Natural killer cell (primary cell): ENCODE results near the gene GYS2. TPM values are rescaled to one million over a fixed set of nuclear protein-coding genes. Genes with fewer than 3 reads are reported as not detected.

Experiments used
- ATAC-seq, 3 donors: fragments of 150-1000 bp in 2 of 3; fragments of 200-7000 bp in 1 of 3; cut with Tn5 transposase; 1 replicate in 1 of 3; 2 replicates in 2 of 3; pipeline ENCODE4 v1.10.0; 2021; ENCODE audit warnings: mild to moderate bottlenecking in 2 of 3, moderate library complexity in 2 of 3
- DNase-seq, 2 donors: peaks; one replicate each; pipeline versions ENCODE4 v3.0.0 to v3.0.0-alpha.2; 2013 to 2021; ENCODE audit warnings: mixed read lengths in 1 of 2
- H3K27ac ChIP-seq: one replicate; pipeline ENCODE4 v1.5.1; 2013; ENCODE audit warnings: mild to moderate bottlenecking, low read length
- H3K27me3 ChIP-seq: one replicate; pipeline ENCODE4 v1.6.1; 2013; ENCODE audit warnings: low read length; ENCODE audit not compliant: control insufficient read depth, insufficient read depth
- H3K36me3 ChIP-seq: one replicate; pipeline ENCODE4 v1.6.1; 2013; ENCODE audit warnings: low read length; ENCODE audit not compliant: control insufficient read depth, insufficient read depth
- H3K4me1 ChIP-seq: one replicate; pipeline ENCODE4 v1.6.1; 2013; ENCODE audit warnings: low read length; ENCODE audit not compliant: control insufficient read depth, insufficient read depth
- H3K4me3 ChIP-seq: one replicate; pipeline ENCODE4 v1.5.1; 2013; ENCODE audit warnings: low read length
- H3K9me3 ChIP-seq: one replicate; pipeline ENCODE4 v1.6.1; 2013; ENCODE audit warnings: low read length; ENCODE audit not compliant: control insufficient read depth, insufficient read depth
- H3K27ac Mint-ChIP-seq, 2 donors: one replicate each; pipeline ENCODE4 v1.8.0; 2022; ENCODE audit warnings: mild to moderate bottlenecking in 2 of 2, mixed read lengths in 2 of 2, moderate library complexity in 1 of 2
- H3K27me3 Mint-ChIP-seq, 2 donors: one replicate each; pipeline ENCODE4 v1.8.0; 2022; ENCODE audit warnings: low read depth in 2 of 2, mixed read lengths in 2 of 2
- H3K36me3 Mint-ChIP-seq: one replicate; pipeline ENCODE4 v1.8.0; 2022; ENCODE audit warnings: mixed read lengths
- H3K4me1 Mint-ChIP-seq, 2 donors: one replicate each; pipeline ENCODE4 v1.8.0; 2022; ENCODE audit warnings: mixed read lengths in 2 of 2
- H3K4me3 Mint-ChIP-seq: one replicate; pipeline ENCODE4 v1.8.0; 2022; ENCODE audit warnings: mild to moderate bottlenecking, moderate library complexity, mixed read lengths
- H3K9me3 Mint-ChIP-seq, 2 donors: one replicate each; pipeline ENCODE4 v1.8.0; 2022; ENCODE audit warnings: mixed read lengths in 2 of 2
- WGBS: methylation state at CpG from one replicate; pipeline ENCODE4 v1.1.7; 2013; ENCODE audit warnings: missing lambda C conversion rate; ENCODE audit not compliant: insufficient coverage; 5-methylcytosine and 5-hydroxymethylcytosine counted together
- intact Hi-C: fragments of 100-400 bp; cut with micrococcal nuclease; formaldehyde crosslinking; loops from one replicate; pipeline ENCODE4 v1.14.2; 2022
- total RNA-seq, 4 donors: library from RNA; stranded (reverse); fragments of 120-200 nt in 1 of 4; gene quantifications; one replicate each; pipeline versions ENCODE4 v1.2.3 to v1.2.4, GENCODE V29; 2013 to 2022
- TF ChIP-seq, protein P1 (sequence below): fragments of 200-600 bp; IDR thresholded peaks from one replicate; pipeline ENCODE4 v1.8.0; 2022; ENCODE audit warnings: antibody characterized with exemption

GYS2 gene
- total RNA-seq, 3 donors from 2014 or later (not counting 1 experiment from before 2014, with no cell fraction given): not detected

- WGBS: 71% methylated on average over 1 of the region's 1 CpG
- no peak for DNase-seq
- ATAC-seq: no peak
- Histone ChIP-seq H3K27me3 (no peaks in the 10 kb centered on the region), H3K9me3 (no peaks in the 10 kb centered on the region), H3K4me3 (no peak overlapping the region), H3K4me1 (no peaks in the 10 kb centered on the region), H3K27ac (no peak overlapping the region), H3K36me3 (no peaks in the 10 kb centered on the region)
- TF ChIP-seq, protein P1, sequence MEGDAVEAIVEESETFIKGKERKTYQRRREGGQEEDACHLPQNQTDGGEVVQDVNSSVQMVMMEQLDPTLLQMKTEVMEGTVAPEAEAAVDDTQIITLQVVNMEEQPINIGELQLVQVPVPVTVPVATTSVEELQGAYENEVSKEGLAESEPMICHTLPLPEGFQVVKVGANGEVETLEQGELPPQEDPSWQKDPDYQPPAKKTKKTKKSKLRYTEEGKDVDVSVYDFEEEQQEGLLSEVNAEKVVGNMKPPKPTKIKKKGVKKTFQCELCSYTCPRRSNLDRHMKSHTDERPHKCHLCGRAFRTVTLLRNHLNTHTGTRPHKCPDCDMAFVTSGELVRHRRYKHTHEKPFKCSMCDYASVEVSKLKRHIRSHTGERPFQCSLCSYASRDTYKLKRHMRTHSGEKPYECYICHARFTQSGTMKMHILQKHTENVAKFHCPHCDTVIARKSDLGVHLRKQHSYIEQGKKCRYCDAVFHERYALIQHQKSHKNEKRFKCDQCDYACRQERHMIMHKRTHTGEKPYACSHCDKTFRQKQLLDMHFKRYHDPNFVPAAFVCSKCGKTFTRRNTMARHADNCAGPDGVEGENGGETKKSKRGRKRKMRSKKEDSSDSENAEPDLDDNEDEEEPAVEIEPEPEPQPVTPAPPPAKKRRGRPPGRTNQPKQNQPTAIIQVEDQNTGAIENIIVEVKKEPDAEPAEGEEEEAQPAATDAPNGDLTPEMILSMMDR: no peak
- intact Hi-C loops: no loop called here
- Mint-ChIP-seq H3K4me3 (no peak overlapping the region), H3K4me1 (no peaks in the 10 kb centered on the region), H3K9me3 (no peaks in the 10 kb centered on the region), H3K27ac (no peak overlapping the region), H3K27me3 (peaks cover 4 to 11% of the 10 kb centered on the region in 2 donors), H3K36me3 (no peaks in the 10 kb centered on the region)
Observed at GRCh38 chr12:21606175-21606574, 1.5 kb upstream of the GYS2 start.

GRCh38 chr12:21602774-21603173 lies 1.9 kb downstream of the GYS2 start:
- no peak overlapping the region for H3K4me3 ChIP-seq
- H3K9me3 Mint-ChIP-seq: no peaks in the 10 kb centered on the region
- no peaks in the 10 kb centered on the region for H3K9me3 ChIP-seq
- H3K27ac Mint-ChIP-seq: no peak overlapping the region
- no peaks in the 10 kb centered on the region for H3K4me1 Mint-ChIP-seq
- no peak overlapping the region for H3K4me3 Mint-ChIP-seq
- H3K27ac ChIP-seq: no peak overlapping the region
- H3K4me1 ChIP-seq: no peaks in the 10 kb centered on the region
- ATAC-seq (no peak), DNase-seq (no peak)
- H3K36me3 ChIP-seq: no peaks in the 10 kb centered on the region
- WGBS: 93% methylated on average over 2 of the region's 2 CpGs
- TF ChIP-seq, protein P1: no peak
- H3K36me3 Mint-ChIP-seq: no peaks in the 10 kb centered on the region
- H3K27me3 Mint-ChIP-seq: peaks cover 4 to 14% of the 10 kb centered on the region in 2 donors
- intact Hi-C loops: no loop called here
- no peaks in the 10 kb centered on the region for H3K27me3 ChIP-seq

DNA sequence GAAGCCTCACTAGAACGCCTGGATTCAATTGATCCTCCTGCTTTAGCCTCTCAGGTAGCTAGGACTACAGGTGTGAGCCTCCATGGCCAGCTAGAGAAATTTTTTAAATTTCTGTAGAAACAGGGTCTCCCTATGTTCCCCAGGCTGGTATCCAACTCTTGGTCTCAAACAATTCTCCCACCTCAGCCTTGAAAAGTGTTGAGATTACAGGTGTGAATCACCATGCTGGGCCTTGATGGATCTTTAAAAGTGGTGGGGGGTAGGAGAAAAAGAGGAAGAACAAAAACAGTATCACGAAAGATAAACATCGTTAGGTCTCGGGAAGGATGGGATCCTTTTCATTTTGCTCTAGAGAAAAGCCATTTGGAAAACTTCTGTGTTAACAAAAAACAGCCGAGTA lies 4.5 kb downstream of the GYS2 start:
- H3K4me1 Mint-ChIP-seq: no peaks in the 10 kb centered on the region
- Histone ChIP-seq H3K9me3 (no peaks in the 10 kb centered on the region), H3K4me1 (no peaks in the 10 kb centered on the region), H3K27ac (no peak overlapping the region), H3K36me3 (no peaks in the 10 kb centered on the region), H3K27me3 (no peaks in the 10 kb centered on the region), H3K4me3 (no peak overlapping the region)
- no peaks in the 10 kb centered on the region for H3K36me3 Mint-ChIP-seq
- H3K9me3 Mint-ChIP-seq: no peaks in the 10 kb centered on the region
- TF ChIP-seq, protein P1: no peak
- ATAC-seq (no peak), DNase-seq (no peak)
- no peak overlapping the region for H3K4me3 Mint-ChIP-seq
- no peak overlapping the region for H3K27ac Mint-ChIP-seq
- peaks cover 4 to 14% of the 10 kb centered on the region in 2 donors for H3K27me3 Mint-ChIP-seq
- 92% methylated on average over 5 of the region's 5 CpGs for WGBS
- intact Hi-C loops: no loop called here

DNA sequence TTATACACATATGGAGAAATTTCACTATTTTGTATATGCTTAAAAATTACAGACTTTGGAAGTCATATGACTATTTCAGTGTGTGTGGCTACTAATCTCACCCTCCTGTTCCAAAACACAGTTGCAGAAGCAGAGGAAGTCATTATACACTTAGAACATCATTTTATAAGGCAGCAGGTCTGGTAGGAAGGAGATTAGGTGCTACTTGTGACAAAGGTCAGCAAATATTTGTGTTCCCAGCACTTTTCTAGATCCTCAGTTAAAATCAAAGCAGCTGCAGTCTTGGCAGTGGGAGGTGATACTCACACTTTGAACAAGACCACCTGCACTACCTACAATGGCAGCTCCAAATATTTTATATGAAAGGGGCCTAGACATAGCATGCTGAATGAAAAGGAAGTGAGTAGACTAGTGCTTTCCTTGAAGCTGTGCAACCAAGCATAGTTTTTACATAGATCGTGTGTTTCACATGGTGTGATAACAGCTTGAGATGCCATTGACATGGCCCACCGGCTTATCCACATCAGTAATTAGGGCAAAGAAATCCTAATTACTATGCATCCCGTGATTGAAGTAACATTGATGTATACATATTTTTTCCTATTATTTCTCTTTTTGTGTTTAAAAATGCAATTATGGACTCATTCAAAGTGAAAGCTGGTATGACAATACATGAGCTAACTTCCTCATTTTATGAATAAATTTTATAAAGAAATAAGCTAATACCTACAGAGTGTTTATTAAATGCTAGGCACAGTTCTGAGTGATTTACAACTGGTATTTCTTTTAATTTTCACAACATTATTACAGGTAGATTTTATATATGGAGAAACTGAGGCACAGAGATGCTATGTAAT lies 5.3 kb downstream of the GYS2 start:
- DNase-seq: no peak

More for the DNA sequence above, 5.3 kb downstream of the GYS2 start:
- TF ChIP-seq, protein P1: no peak
- intact Hi-C loops: no loop called here
- Mint-ChIP-seq H3K4me3 (no peak overlapping the region), H3K27me3 (peaks cover 4 to 14% of the 10 kb centered on the region in 2 donors), H3K9me3 (no peaks in the 10 kb centered on the region), H3K36me3 (no peaks in the 10 kb centered on the region), H3K27ac (no peak overlapping the region), H3K4me1 (no peaks in the 10 kb centered on the region)
- no peaks in the 10 kb centered on the region for H3K9me3 ChIP-seq
- H3K4me1 ChIP-seq: no peaks in the 10 kb centered on the region
- H3K27me3 ChIP-seq: no peaks in the 10 kb centered on the region
- 72% methylated on average over 2 of the region's 3 CpGs for WGBS
- ATAC-seq: no peak
- no peaks in the 10 kb centered on the region for H3K36me3 ChIP-seq
- no peak overlapping the region for H3K27ac ChIP-seq
- no peak overlapping the region for H3K4me3 ChIP-seq
